Gastrocnemius medialis (tissue), 4 donors: ENCODE data around the gene ESRRB. TPM values are rescaled to one million over a fixed set of nuclear protein-coding genes. Genes with fewer than 3 reads are reported as not detected.

Experiments used
- ATAC-seq, 2 donors: fragments of 150-250 bp; one replicate each; pipeline ENCODE4 v1.9.1; 2016
- DNase-seq, 2 donors: peaks; one replicate each; pipeline ENCODE4 v3.0.0-alpha.2; 2019
- H3K27ac ChIP-seq, 4 donors: fragments of 200-600 bp; sonication (generic); 1 replicate in 1 of 4; 2 replicates in 3 of 4; pipeline ENCODE4 v1.5.1; 2016 to 2018; ENCODE audit warnings: mild to moderate bottlenecking in 2 of 4, moderate library complexity in 1 of 4
- H3K27me3 ChIP-seq, 3 donors: fragments of 200-600 bp; sonication (generic) in 2 of 3; 1 replicate in 1 of 3; 2 replicates in 2 of 3; pipeline versions ENCODE4 v1.5.1 to v1.6.0; 2016 to 2019; ENCODE audit warnings: mild to moderate bottlenecking in 1 of 3, moderate library complexity in 1 of 3
- H3K36me3 ChIP-seq, 2 donors: fragments of 200-600 bp; sonication (generic) in 1 of 2; one replicate each; pipeline ENCODE4 v1.5.1; 2017 to 2018
- H3K4me1 ChIP-seq, 2 donors: fragments of 200-600 bp; sonication (generic) in 1 of 2; one replicate each; pipeline ENCODE4 v1.5.1; 2016 to 2017; ENCODE audit warnings: mild to moderate bottlenecking in 2 of 2
- H3K4me3 ChIP-seq, 4 donors: fragments of 200-600 bp; sonication (generic) in 3 of 4; 1 replicate in 1 of 4; 2 replicates in 3 of 4; pipeline ENCODE4 v1.5.1; 2016 to 2019; ENCODE audit warnings: mild to moderate bottlenecking in 2 of 4
- H3K9me3 ChIP-seq, 3 donors: fragments of 200-600 bp; sonication (generic) in 2 of 3; 1 replicate in 1 of 3; 2 replicates in 2 of 3; pipeline ENCODE4 v1.5.1; 2016 to 2019
- CTCF ChIP-seq, 5 experiments: fragments of 450-650 bp in 3 of 5; fragments of 200-600 bp in 2 of 5; sonication (generic) in 2 of 5; IDR thresholded peaks in 4 of 5; conservative IDR thresholded peaks in 1 of 5; 1 replicate in 4 of 5; 2 replicates in 1 of 5; pipeline ENCODE4 v1.5.1; 2016 to 2019; ENCODE audit warnings: antibody characterized with exemption in 5 of 5, mild to moderate bottlenecking in 3 of 5, moderate library complexity in 3 of 5
- POLR2A ChIP-seq, 2 donors: fragments of 450-650 bp; IDR thresholded peaks; one replicate each; pipeline ENCODE4 v1.6.1; 2017; ENCODE audit warnings: antibody characterized with exemption in 2 of 2, mild to moderate bottlenecking in 2 of 2, moderate library complexity in 2 of 2
- in situ Hi-C, 4 donors: fragments of 200-750 bp; cut with MboI; loops; one replicate each; pipeline versions ENCODE4 v1.15.0 to v1.8.0; 2017; ENCODE audit warnings: low sequenced_read_pairs in 4 of 4
- intact Hi-C: fragments of 100-400 bp; cut with DNase I; formaldehyde crosslinking; loops from one replicate; pipeline ENCODE4 v1.15.1; 2023; ENCODE audit warnings: low total_unique reads
- total RNA-seq, 4 donors: library from RNA; depleted of rRNA; stranded (reverse); fragments of >200 nt; gene quantifications; one replicate each; pipeline versions ENCODE4 v1.1.0 to v1.2.3, GENCODE V29; 2016

ESRRB gene
- total RNA-seq, 4 donors from 2014 or later: 1.1 to 9.4 (median 5.3) TPM

GRCh38 chr14:76480426-76480825 lies 104.5 kb downstream of the ESRRB start:
- Histone ChIP-seq H3K9me3 (no peaks in the 10 kb centered on the region), H3K27ac (no peak overlapping the region), H3K4me3 (no peak overlapping the region), H3K36me3 (no peaks in the 10 kb centered on the region), H3K27me3 (no peaks in the 10 kb centered on the region), H3K4me1 (peaks cover 7 to 8% of the 10 kb centered on the region in 2 donors)
- ATAC-seq: no peak
- intact Hi-C loops: no loop called here
- no peak for DNase-seq
- TF ChIP-seq POLR2A (IDR thresholded peaks at IDR 0.05) (no peak), CTCF (IDR thresholded peaks at IDR 0.05 in 4 of 5, conservative IDR thresholded peaks at IDR 0.05 in 1 of 5) (no peak)
- in situ Hi-C loops: no loop called here

- in situ Hi-C loops (no loop called here), intact Hi-C loops (no loop called here)
- DNase-seq (no peak), ATAC-seq (no peak)
- H3K27me3 ChIP-seq: no peaks in the 10 kb centered on the region
- no peaks in the 10 kb centered on the region for H3K36me3 ChIP-seq
- H3K4me1 ChIP-seq: peaks cover 10 to 12% of the 10 kb centered on the region in 2 donors
- no peaks in the 10 kb centered on the region for H3K9me3 ChIP-seq
- H3K4me3 ChIP-seq: no peak overlapping the region
- no peak overlapping the region for H3K27ac ChIP-seq
- no peak for TF ChIP-seq CTCF (IDR thresholded peaks at IDR 0.05 in 4 of 5, conservative IDR thresholded peaks at IDR 0.05 in 1 of 5)
These were observed 108.4 kb downstream of the ESRRB start for GRCh38 chr14:76484355-76484754.

GRCh38 chr14:76486251-76486743 lies 110.4 kb downstream of the ESRRB start:
- intact Hi-C loops (no loop called here), in situ Hi-C loops (no loop called here)
- no peak overlapping the region for H3K4me3 ChIP-seq
- no peaks in the 10 kb centered on the region for H3K27me3 ChIP-seq
- no peaks in the 10 kb centered on the region for H3K36me3 ChIP-seq
- H3K4me1 ChIP-seq: peaks cover 14 to 20% of the 10 kb centered on the region in 2 donors
- no peaks in the 10 kb centered on the region for H3K9me3 ChIP-seq
- no peak overlapping the region for H3K27ac ChIP-seq
- DNase-seq (no peak), ATAC-seq (peak in 1 of 2 donors; percentile 30)
- no peak for TF ChIP-seq CTCF (IDR thresholded peaks at IDR 0.05 in 4 of 5, conservative IDR thresholded peaks at IDR 0.05 in 1 of 5)
- TF ChIP-seq POLR2A (IDR thresholded peaks at IDR 0.05): no peak

- ATAC-seq: no peak
- TF ChIP-seq CTCF (IDR thresholded peaks at IDR 0.05 in 4 of 5, conservative IDR thresholded peaks at IDR 0.05 in 1 of 5) (no peak), POLR2A (IDR thresholded peaks at IDR 0.05) (no peak)
- H3K27ac ChIP-seq: no peak overlapping the region
- no peaks in the 10 kb centered on the region for H3K36me3 ChIP-seq
- DNase-seq: no peak
- peaks cover 14 to 20% of the 10 kb centered on the region in 2 donors for H3K4me1 ChIP-seq
- no peak overlapping the region for H3K4me3 ChIP-seq
- in situ Hi-C loops: no loop called here
- H3K9me3 ChIP-seq: no peaks in the 10 kb centered on the region
- no peaks in the 10 kb centered on the region for H3K27me3 ChIP-seq
- intact Hi-C loops: no loop called here
These were observed 112.6 kb downstream of the ESRRB start for GRCh38 chr14:76488551-76488950.

GRCh38 chr14:76489667-76490066 lies 113.7 kb downstream of the ESRRB start:
- TF ChIP-seq POLR2A (IDR thresholded peaks at IDR 0.05): no peak
- TF ChIP-seq CTCF (IDR thresholded peaks at IDR 0.05 in 4 of 5, conservative IDR thresholded peaks at IDR 0.05 in 1 of 5): no peak
- no peak overlapping the region for H3K4me3 ChIP-seq
- H3K9me3 ChIP-seq: no peaks in the 10 kb centered on the region
- ATAC-seq: no peak
- intact Hi-C loops (no loop called here), in situ Hi-C loops (no loop called here)
- no peak for DNase-seq
- H3K27ac ChIP-seq: no peak overlapping the region
- no peaks in the 10 kb centered on the region for H3K36me3 ChIP-seq
- H3K4me1 ChIP-seq: peaks cover 14 to 20% of the 10 kb centered on the region in 2 donors
- H3K27me3 ChIP-seq: no peaks in the 10 kb centered on the region
